ENCODE measurements around the gene ANKRD10.
"Not testable (repeated sequence)": the region's sequence is repeated elsewhere in the genome, so short reads cannot be mapped to it uniquely, and the experiment has no call there.

Gene ANKRD10

DNA sequence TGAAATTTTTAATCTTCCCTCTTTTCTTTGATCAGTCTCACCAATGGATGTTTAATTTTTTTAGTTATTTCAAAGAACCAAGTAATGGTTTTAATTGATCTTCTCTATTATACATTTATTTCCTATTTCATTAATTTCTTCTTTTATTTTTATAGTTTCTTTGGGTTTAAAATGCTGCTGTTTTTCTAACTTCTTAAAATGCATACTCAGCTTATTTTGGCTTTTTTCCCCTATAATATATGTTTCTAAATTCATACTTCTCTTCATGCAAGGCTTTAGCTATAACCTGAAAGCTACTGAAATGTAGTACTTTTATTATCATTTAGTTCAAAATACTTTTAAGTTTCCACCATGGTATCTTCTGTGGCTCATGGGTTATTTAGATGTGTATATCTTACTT is 53.9 kb downstream of the ANKRD10 start:
- DNase-seq, result no peak

- no peak for DNase-seq
These were observed 57.7 kb downstream of the ANKRD10 start for GRCh38 chr13:110856942-110857835.

DNA sequence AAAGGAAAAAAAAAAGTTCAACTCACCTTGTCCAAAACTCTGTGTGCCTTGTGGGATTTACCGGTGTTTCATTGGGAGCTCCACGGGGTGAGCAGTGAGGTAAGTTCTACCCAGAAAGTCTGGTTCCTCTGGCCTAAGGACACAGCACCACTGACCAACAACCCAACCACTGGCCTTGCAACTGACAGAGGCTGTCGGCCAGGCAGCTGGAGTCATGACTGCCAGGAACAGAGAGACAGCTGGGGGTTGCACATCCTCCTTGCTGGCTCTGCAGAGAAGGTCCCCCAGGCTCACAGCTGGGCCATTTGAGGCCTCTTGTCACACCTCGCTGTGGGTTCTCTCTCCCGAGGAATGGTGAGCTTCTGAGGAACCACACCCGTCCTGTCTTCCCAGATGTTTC is 59.5 kb downstream of the ANKRD10 start:
- DNase-seq, result no peak

DNA sequence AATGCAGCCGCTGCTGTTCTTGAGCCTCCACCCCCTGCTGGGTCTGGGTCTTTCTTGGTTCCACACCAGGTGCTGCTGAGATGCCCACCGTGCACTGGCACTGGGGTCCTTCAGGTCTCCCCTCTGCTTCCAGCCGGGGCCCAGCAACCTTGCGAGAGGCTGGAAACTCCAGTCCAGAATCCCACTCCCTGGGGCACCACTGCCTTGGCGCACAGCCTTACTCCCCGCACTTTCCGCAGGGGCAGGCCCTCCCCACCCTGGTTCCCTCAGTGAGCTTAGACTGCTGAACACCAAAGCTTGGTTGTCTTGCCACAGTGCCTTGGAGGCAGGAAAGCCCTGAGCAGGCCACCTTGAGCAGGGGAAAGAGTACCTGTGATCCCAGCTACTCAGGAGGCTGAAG is 60.0 kb downstream of the ANKRD10 start:
- no peak for DNase-seq

DNA sequence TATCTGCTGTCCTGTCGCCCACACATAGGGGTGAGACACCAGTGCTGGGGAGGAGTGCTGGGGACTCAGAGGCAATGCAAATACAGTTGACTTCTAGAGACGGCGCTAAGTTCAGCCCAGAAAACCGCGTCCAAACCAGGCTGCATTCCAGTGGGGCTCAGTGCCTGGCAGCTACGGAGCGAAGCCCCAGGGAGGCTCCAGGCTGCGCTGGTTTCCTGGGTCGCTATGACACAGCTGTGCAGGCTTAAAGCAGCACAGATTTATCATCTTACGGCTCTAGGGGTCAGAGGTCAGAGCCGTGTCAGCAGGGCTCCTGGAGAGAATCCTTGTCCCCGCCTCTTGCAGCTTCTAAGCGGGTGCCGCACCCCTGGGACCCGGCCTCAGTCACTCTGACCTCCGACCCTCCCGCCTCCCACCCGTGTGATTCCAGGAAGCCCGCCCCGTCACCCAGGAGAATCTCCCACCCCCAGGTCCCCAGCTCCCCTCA is 61.6 kb downstream of the ANKRD10 start:
- no peak for DNase-seq

DNA sequence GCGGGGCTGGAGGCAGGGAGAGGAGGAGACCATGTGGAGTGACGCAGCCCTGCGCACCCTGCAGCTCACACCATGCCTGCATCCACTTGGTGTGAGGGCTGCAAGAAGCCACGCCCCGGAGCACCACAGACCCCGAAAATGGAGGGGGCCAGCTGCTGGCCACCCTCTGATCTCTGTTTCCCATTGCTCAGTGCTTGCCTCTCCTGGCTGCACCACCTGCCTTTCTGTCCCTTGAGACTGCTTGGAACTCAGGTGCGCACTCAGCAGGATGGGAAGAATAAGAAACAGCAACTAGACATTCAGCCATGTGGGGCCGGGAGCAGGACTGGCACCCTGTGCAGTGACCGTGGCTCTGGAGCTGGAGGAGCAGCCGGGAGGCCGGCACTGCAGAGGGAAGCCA is 64.0 kb downstream of the ANKRD10 start:
- DNase-seq, result no peak

- DNase-seq, result no peak
These were observed 64.9 kb downstream of the ANKRD10 start for GRCh38 chr13:110850006-110850405.

GRCh38 chr13:110845520-110845919 is 69.3 kb downstream of the ANKRD10 start:
- DNase-seq, result no peak

DNA sequence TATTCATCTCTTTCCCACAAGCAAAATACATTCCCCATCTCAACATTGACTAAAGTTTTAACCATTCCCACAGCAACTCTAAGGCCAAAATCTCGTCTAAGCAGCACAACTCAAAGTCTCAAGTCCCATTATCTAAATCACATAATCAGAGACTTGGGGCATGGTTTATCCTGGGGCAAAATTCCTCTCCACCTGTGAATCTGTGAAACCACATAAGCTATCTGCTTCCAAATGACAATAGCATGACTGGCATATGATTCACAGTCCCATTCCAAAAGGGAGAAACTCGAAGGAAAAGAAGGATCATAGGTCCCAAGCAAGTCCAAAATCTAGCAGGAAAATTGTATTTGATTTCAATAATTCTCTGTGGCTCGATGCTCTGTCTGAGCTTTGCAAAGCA is 73.0 kb downstream of the ANKRD10 start:
- no peak for DNase-seq

DNA sequence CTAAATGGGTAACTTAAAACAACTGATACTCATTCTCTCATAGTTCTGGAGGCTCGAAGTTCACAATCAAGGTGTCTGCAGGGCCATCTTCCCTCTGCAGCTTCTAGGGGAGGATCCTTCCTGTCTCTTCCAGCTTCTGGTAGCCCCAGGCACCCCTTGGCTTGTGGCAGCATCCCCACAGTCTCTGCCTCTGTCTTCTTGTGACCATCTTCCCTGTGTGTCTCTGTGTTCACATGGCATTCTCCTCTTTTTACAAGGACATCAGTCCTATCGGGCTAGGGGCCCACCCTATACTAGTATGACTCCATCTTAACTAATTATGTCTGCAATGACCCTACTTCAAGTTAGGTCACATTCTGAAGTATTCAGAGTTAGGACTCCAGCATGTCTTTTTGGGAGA is 73.5 kb downstream of the ANKRD10 start:
- DNase-seq, result no peak

DNA sequence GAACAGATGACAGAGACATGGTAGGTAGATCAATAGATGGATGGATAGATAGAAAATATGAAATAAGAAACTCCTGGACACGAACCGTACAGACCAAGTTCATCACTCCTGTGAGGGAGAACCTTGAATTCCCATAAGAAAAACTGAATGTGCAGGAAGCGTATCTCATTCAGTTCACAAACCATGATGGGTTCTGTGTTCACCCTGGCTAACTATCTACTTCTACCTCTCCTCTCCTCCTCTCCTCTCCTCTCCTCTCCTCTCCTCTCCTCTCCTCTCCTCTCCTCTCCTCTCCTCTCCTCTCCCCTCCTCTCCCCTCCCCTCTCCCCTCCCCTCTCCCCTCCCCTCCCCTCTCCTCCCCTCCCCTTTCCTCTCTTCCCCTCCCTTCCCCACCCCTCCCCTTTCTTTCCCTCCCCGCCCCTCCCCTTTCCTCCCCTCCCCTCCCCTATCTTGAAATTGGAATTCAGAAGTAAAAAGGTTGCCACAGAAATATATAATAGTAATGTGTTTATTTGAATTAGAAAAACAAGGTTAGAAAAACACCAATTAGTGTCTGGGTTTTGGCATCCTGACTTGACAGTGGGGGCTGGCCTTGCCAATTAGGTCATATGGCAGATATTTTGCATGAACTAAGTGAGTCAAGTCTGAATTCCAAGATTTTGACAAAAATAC is 75.9 kb downstream of the ANKRD10 start:
- DNase-seq, result no peak

- DNase-seq, result no peak
These were observed 76.8 kb downstream of the ANKRD10 start for GRCh38 chr13:110838116-110838515.

DNA sequence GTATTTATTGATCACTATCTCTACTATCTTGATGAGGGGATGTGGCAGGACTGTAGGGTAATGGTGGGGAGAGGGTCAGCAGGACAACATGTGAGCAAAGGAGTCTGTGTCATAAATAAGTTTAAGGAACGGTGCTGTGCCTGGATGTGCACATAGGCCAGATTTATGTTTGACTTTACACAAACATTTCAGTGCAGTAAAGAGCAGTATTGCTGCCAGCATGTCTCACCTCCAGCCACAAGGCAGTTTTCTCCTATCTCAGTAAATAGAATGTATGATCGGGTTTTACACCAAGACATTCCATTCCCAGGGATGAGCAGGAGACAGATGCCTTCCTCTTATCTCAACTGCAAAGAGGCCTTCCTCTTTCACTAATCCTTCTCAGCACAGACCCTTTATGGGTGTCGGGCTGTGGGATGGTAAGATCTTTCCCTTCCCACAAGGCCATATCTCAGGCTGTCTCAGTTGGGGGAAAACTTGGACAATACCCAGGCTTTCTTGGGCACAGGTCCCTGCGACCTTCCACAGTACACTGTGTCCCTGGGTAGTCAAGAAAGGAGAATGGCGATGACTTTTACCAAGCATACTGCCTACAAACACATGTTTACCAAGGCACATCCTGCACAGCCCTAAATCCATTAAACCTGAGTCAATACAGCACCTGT is 77.3 kb downstream of the ANKRD10 start:
- not testable (repeated sequence) for DNase-seq

GRCh38 chr13:110836605-110836903 is 78.3 kb downstream of the ANKRD10 start:
- no peak for DNase-seq

DNA sequence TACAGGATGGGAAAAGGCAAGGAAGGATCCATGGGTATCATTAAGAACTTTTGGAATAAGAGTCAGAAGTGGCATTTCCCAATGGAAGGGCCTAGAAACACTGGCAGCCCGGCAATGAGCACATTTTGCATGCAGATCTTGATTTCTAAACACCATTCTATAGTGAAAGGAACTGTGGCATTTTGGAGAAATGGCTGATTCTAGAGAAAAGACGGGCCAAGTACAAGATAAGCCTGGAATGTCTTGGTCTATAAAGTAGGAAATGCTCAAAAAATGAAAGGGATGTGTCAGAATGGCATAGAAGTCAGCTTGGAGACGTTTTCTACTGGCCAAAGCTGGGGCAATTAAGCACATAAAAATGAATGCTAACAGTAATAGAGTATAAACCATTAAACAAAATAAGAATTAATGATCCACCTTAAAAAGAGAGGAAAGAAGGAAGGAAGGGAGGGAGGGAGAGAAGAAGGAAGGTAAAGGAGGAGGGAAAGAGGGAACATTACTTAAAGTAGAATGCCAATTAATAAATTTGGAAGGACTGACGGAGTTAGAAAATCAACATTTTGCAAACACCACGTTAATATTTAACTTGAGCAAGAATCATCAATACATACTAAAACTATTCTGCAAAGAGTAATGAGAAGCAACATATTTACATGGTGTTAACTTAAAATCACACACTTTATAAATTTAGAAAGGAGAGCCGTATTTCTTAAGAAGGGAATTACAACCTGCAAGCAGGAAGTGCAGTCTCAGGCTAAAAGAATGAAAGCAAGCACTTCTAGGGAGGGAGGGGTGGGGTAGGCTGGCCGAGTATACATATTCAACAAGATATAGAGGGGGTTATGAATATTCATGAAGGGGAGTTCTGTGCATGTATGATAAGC is 78.9 kb downstream of the ANKRD10 start:
- DNase-seq, result no peak

GRCh38 chr13:110834572-110834971 is 80.3 kb downstream of the ANKRD10 start:
- DNase-seq, result no peak

- DNase-seq, result no peak
These were observed 82.3 kb downstream of the ANKRD10 start for GRCh38 chr13:110832531-110832930.

DNA sequence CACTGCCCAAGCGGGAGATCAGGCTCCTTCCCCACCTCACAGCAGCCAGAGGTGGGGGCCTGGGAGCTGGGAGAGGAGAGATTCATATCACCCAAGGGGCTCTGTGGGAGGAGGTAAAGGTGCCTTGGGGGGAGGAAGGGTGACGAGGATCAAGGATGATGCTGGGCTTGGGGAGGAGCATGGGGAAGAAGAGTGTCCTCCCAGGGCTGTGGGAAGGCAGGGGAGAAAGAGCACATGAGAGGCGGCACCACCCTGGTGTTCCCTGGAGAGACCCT is 82.7 kb downstream of the ANKRD10 start:
- no peak for DNase-seq

- no peak for DNase-seq
These were observed 83.2 kb downstream of the ANKRD10 start for GRCh38 chr13:110831437-110832204.

DNA sequence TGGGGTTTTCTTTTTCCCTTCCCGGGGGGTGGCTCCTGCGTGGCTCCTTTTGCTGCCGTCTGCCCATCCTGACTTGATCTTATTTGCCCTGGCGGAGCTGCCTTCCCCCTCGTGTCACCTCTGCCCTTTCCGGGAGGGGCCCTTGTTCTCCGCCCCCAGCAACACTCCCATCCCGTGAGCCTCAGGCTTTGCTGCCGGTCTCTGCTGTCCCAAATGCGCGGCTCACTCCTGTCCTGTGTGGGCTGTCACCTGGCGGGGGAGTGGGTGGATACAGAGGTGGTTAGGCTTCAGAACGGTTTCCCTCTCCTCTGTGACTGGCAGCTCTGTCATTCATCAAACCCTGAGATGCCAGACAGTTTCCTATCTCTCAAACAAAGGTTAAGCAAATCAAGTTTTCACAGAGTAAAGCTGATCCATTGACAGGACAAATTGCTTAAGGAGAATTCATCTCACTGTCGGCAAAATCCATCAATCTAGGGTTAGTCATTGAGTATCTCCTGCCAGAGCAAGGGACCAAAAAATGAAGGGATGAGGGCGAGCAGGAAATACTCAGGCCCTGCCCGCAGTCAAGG is 84.0 kb downstream of the ANKRD10 start:
- DNase-seq, result no peak

- no peak for DNase-seq
These were observed 84.5 kb downstream of the ANKRD10 start for GRCh38 chr13:110830331-110830730.

DNA sequence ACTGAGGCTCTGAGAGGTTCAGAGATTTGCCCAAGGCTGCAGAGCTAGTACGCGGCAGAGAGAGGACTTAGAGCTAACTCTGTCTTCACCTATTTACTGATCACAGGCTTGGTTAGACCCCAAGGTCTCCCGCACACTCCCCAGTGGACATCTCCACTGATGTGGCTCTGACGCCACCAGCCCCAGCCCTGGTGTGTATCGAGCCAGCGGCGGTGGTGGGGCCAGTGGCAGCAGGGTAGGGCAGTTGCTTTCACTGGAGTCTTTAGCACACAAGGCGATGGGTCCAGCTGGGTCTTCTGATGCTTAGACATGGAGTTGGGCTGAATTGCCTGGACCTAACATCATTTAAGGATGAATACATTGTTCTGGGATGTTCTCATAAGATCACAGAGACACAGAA is 85.4 kb downstream of the ANKRD10 start:
- no peak for DNase-seq

Measured in CD4-positive, alpha-beta T cell treated with Interleukin-6 for 4 hours (primary cell).